HUES64 (cell line): ENCODE measurements around the gene PHLDB2.

Source experiments
- H3K27ac ChIP-seq: 2 replicates; pipeline ENCODE4 v1.7.0; 2013; ENCODE audit warnings: low read depth, low read length, inconsistent platforms
- H3K27me3 ChIP-seq: 2 replicates; pipeline ENCODE4 v1.6.1; 2013; ENCODE audit warnings: mild to moderate bottlenecking, low read length; ENCODE audit not compliant: insufficient read depth
- H3K36me3 ChIP-seq: 2 replicates; pipeline ENCODE4 v1.6.1; 2013; ENCODE audit warnings: mild to moderate bottlenecking, low read length; ENCODE audit not compliant: insufficient read depth
- H3K4me1 ChIP-seq: 2 replicates; pipeline ENCODE4 v1.6.1; 2013; ENCODE audit warnings: mild to moderate bottlenecking, low read length, moderate library complexity; ENCODE audit not compliant: insufficient read depth
- H3K4me3 ChIP-seq: 2 replicates; pipeline ENCODE4 v1.5.1; 2013; ENCODE audit warnings: mild to moderate bottlenecking, low read length, moderate library complexity
- H3K9ac ChIP-seq: 2 replicates; pipeline ENCODE4 v1.6.1; 2013; ENCODE audit warnings: mild to moderate bottlenecking, low read depth, low read length
- H3K9me3 ChIP-seq: 2 replicates; pipeline ENCODE4 v1.6.1; 2013; ENCODE audit warnings: low read depth, low read length; ENCODE audit not compliant: insufficient read depth
- WGBS: fragments of 150-250, 120-280 bp; methylation state at CpG from one replicate; pipeline ENCODE4 v1.1.7; 2013; ENCODE audit warnings: missing lambda C conversion rate; 5-methylcytosine and 5-hydroxymethylcytosine counted together

PHLDB2 gene

DNA sequence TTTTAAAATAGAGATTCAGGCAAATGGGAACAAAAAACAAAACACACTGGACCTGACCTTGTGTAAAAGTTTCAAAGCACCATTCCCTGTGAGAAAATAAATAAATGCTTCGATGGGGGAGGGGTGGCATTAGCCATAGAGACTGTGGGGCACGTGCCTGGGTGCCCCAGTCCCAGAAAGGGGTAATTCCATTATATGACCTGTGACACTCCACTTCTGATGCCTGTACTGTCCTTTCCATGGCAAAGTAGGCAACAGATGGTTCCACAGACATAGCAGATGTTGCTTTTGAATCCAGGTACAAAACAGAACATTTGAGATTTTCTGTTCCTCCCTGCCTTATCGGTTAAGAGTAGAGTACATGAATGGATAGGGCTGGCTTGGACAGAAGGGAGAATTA, 3.9 kb downstream of the PHLDB2 start:
- Histone ChIP-seq H3K27ac (no peak overlapping the region), H3K36me3 (no peaks in the 10 kb centered on the region), H3K9ac (no peak overlapping the region), H3K9me3 (no peaks in the 10 kb centered on the region), H3K27me3 (peaks cover 36% of the 10 kb centered on the region), H3K4me3 (no peak overlapping the region), H3K4me1 (peaks cover 52% of the 10 kb centered on the region)
- WGBS: 71% methylated on average over 3 of the region's 3 CpGs

DNA sequence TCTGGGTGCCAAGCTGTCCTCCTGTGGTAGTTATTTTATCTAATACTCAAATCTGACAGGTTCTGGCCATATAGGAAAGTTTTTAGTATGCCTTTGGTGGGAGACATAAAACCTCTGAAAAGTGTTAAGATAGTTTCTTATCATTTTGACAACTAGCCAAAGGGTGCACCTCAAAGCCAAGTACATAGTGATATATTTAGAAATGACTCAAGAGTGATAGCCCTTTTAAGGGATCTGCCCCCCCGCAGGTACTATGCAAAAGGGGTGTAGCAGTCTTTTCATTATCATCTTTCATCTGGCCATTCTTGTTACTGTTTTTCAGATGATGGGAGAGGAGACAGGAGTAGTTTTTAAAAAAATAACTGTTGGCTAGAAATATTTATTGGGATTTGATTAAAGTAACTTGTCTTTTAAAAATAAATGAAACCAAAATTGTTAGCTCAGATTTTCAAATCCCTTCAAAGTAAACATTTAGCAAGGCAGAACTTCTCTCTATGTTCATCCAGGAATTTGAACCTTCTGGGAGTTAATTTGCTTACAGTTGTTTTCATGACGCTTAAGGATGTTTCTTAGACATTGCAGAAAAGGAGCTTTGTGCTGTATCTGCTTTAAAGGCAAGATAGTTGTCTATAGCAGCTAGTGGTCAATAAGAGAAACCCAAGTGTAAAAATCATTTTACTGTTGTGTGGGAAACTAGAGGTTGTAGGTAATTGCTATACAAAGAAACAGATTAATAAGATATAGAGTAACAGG, 5.1 kb downstream of the PHLDB2 start:
- Histone ChIP-seq H3K27ac (no peak overlapping the region), H3K4me1 (peaks cover 54% of the 10 kb centered on the region), H3K9me3 (no peaks in the 10 kb centered on the region), H3K4me3 (no peak overlapping the region), H3K36me3 (no peaks in the 10 kb centered on the region), H3K27me3 (peaks cover 28% of the 10 kb centered on the region), H3K9ac (no peak overlapping the region)
- 48% methylated on average over 2 of the region's 2 CpGs for WGBS

- peaks cover 63% of the 10 kb centered on the region for H3K4me1 ChIP-seq
- H3K9me3 ChIP-seq: no peaks in the 10 kb centered on the region
- no peak overlapping the region for H3K4me3 ChIP-seq
- no peaks in the 10 kb centered on the region for H3K36me3 ChIP-seq
- peaks cover 28% of the 10 kb centered on the region for H3K27me3 ChIP-seq
- H3K27ac ChIP-seq: no peak overlapping the region
- 87% methylated on average over 6 of the region's 6 CpGs for WGBS
- H3K9ac ChIP-seq: no peak overlapping the region
Measured at GRCh38 chr3:111864821-111865656, 6.0 kb downstream of the PHLDB2 start.

DNA sequence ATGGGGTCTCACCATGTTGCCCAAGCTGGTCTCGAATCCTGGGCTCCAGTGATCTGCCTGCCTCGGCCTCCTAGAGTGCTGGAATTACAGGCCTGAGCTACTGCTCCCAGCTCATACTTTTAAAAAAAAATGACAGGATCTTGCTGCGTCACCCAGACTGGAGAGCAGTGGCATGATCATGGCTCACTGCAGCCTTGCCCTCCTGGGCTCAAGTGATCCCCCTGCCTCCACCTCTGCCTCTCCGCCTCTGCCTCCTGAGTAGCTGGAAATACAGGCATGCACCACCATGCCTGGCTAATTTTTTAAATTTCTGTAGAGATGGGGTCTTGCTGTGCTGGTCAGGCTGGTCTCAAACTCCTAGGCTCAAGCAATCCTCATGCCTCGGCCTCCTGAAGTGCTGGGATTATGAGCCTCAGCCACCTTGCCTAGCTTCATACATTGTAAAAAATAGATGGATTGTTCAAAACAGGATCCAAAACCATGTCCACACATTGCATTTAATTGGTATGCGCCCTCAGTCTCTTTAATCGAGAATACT, 8.9 kb downstream of the PHLDB2 start:
- Histone ChIP-seq H3K4me1 (peaks cover 69% of the 10 kb centered on the region), H3K27me3 (peaks cover 9% of the 10 kb centered on the region; the same call in 1 of the 2 replicates), H3K27ac (no peak overlapping the region), H3K4me3 (no peak overlapping the region), H3K9me3 (no peaks in the 10 kb centered on the region), H3K36me3 (no peaks in the 10 kb centered on the region), H3K9ac (no peak overlapping the region)
- 88% methylated on average over 7 of the region's 7 CpGs for WGBS

DNA sequence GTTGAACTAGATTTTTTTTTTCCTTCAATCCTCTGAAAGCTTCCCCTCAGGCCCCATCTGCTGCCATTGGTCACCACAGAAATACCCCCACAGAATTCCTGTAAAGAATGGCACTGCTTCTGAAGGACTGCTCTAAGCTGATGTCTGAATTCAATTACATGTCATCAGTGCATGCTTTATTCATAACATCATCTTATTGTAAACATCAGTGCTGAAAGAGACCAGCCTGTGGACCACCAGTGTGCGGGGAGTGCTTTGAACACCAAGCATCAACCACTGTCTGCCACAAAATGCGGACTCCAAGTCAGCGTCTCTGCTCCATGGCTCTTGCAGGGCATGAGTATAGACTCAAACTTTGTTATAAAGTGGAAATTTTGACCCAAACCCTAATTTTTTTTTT, 11.6 kb downstream of the PHLDB2 start:
- no peaks in the 10 kb centered on the region for H3K27me3 ChIP-seq
- H3K36me3 ChIP-seq: no peaks in the 10 kb centered on the region
- H3K9me3 ChIP-seq: no peaks in the 10 kb centered on the region
- WGBS: 96% methylated on average over 3 of the region's 3 CpGs
- peaks cover 63% of the 10 kb centered on the region for H3K4me1 ChIP-seq
- no peak overlapping the region for H3K27ac ChIP-seq
- no peak overlapping the region for H3K4me3 ChIP-seq
- no peak overlapping the region for H3K9ac ChIP-seq

DNA sequence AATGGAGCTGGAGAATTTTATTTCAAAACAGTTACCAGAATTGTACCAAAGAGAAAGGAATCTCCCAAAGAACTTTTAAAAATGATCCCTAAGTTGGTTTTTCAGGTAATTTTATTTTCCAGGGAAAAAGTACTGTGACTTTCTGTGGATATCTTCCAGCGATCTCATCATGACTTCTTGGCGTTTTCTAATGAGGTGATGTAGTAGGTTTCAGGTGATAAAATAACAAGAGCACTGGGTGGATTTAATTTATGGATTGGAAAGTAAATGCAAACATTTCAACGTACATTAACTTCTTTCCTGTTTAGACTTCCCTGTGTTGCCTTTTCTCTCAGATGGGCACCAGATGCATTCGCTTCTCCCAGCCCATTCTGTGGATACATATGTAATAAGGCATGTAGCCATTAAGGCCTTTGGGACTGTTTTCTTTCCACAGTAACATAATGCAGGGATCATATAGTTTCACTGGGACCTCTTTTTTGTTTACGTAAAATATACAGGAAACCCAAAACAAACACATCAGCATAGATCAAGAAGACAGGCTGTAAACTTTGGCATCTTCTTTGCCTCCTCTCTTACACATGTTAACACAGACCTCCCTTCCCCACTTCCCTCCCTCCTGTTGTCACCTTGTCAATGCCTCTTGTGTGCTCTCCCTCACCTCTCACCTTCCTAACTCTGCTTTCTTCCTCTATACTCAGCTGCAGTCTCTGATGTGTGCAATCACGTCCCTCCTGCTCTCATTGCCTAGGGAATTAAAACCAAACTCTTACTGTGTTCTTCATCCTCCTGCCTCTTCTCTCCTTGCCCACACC, 13.0 kb downstream of the PHLDB2 start:
- no peak overlapping the region for H3K9ac ChIP-seq
- no peaks in the 10 kb centered on the region for H3K9me3 ChIP-seq
- H3K4me3 ChIP-seq: no peak overlapping the region
- H3K27me3 ChIP-seq: no peaks in the 10 kb centered on the region
- WGBS: 79% methylated on average over 6 of the region's 6 CpGs
- H3K36me3 ChIP-seq: no peaks in the 10 kb centered on the region
- peaks cover 61% of the 10 kb centered on the region for H3K4me1 ChIP-seq
- H3K27ac ChIP-seq: no peak overlapping the region

DNA sequence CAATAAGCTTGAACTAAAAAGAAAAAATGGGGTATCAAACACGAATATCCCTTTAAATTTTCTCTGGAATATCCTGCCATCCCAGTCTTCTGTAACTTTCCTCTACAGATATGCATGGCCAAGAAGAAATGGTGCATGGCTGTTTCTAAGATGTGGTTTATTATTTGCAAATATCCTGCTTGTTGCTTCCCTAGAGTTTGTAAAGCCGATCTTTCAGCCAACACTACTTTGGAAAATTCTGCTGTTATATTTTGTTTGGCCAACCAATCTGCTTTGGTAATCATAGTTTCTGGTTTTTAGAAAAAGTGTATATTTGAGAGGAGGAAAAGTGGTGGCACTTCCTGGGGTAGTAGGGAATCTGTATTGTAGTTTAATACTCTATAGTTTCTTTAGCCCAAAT, 13.9 kb downstream of the PHLDB2 start:
- peaks cover 61% of the 10 kb centered on the region for H3K4me1 ChIP-seq
- no peak overlapping the region for H3K4me3 ChIP-seq
- H3K9ac ChIP-seq: no peak overlapping the region
- H3K9me3 ChIP-seq: no peaks in the 10 kb centered on the region
- no peaks in the 10 kb centered on the region for H3K36me3 ChIP-seq
- no peaks in the 10 kb centered on the region for H3K27me3 ChIP-seq
- H3K27ac ChIP-seq: no peak overlapping the region
- WGBS: 82% methylated on average over 2 of the region's 2 CpGs

- H3K9ac ChIP-seq: no peak overlapping the region
- H3K36me3 ChIP-seq: no peaks in the 10 kb centered on the region
- no peak overlapping the region for H3K4me3 ChIP-seq
- H3K4me1 ChIP-seq: peaks cover 52% of the 10 kb centered on the region
- no peaks in the 10 kb centered on the region for H3K9me3 ChIP-seq
- 88% methylated on average over 1 of the region's 2 CpGs for WGBS
- no peak overlapping the region for H3K27ac ChIP-seq
- H3K27me3 ChIP-seq: no peaks in the 10 kb centered on the region
Measured at GRCh38 chr3:111874177-111874820, 15.2 kb downstream of the PHLDB2 start.

DNA sequence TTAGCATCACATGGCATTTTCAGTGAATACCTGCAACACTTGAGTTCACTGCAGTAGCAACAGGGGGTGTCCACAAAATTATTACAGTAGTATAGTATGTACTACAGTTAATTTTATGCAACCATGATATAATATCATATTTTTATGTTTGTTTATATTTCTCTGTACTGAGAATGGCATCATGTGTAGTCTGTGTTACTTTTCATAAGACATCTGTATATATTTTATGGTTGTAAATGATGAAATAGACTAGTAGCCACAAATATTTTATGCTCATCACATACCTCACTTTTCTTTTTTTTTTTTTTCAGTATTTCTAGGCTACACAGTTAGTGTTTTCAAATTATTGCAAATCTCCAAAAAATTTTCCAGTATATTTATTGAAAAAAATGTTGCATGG, 22.4 kb downstream of the PHLDB2 start:
- Histone ChIP-seq H3K4me1 (no peaks in the 10 kb centered on the region), H3K36me3 (peaks cover 11% of the 10 kb centered on the region; the same call in 1 of the 2 replicates), H3K27me3 (no peaks in the 10 kb centered on the region), H3K4me3 (no peak overlapping the region), H3K9me3 (no peaks in the 10 kb centered on the region), H3K9ac (no peak overlapping the region), H3K27ac (no peak overlapping the region)

- Histone ChIP-seq H3K27ac (no peak overlapping the region), H3K36me3 (peaks cover 11% of the 10 kb centered on the region; the same call in 1 of the 2 replicates), H3K4me1 (no peaks in the 10 kb centered on the region), H3K9me3 (no peaks in the 10 kb centered on the region), H3K4me3 (no peak overlapping the region), H3K27me3 (no peaks in the 10 kb centered on the region), H3K9ac (no peak overlapping the region)
- WGBS: 94% methylated on average over 2 of the region's 2 CpGs
Measured at GRCh38 chr3:111882194-111882593, 23.1 kb downstream of the PHLDB2 start.
